ENCODE measurements around the gene SPAM1.

Gene SPAM1

GRCh38 chr7:123935436-123936381, 10.7 kb downstream of the SPAM1 start:
- Histone ChIP-seq H3K9ac (no peak overlapping the region), H3K9me3 (ENCODE audit: control insufficient read depth, low read length) (no peaks in the 10 kb centered on the region), H3K4me2 (ENCODE audit: low read length) (no peak overlapping the region), H3K79me2 (no peaks in the 10 kb centered on the region), H3K36me3 (ENCODE audit: control insufficient read depth, insufficient read depth, low read length) (no peaks in the 10 kb centered on the region), H2AFZ (no peak overlapping the region), H3K4me1 (no peaks in the 10 kb centered on the region), H3K4me3 (ENCODE audit: low read depth, low read length) (no peak overlapping the region), H3K27ac (no peak overlapping the region), H3K27me3 (ENCODE audit: control insufficient read depth, insufficient read depth, low read length) (no peaks in the 10 kb centered on the region)
- TF ChIP-seq, protein P1, sequence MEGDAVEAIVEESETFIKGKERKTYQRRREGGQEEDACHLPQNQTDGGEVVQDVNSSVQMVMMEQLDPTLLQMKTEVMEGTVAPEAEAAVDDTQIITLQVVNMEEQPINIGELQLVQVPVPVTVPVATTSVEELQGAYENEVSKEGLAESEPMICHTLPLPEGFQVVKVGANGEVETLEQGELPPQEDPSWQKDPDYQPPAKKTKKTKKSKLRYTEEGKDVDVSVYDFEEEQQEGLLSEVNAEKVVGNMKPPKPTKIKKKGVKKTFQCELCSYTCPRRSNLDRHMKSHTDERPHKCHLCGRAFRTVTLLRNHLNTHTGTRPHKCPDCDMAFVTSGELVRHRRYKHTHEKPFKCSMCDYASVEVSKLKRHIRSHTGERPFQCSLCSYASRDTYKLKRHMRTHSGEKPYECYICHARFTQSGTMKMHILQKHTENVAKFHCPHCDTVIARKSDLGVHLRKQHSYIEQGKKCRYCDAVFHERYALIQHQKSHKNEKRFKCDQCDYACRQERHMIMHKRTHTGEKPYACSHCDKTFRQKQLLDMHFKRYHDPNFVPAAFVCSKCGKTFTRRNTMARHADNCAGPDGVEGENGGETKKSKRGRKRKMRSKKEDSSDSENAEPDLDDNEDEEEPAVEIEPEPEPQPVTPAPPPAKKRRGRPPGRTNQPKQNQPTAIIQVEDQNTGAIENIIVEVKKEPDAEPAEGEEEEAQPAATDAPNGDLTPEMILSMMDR (IDR thresholded peaks at IDR 0.05), result no peak

GRCh38 chr7:123936388-123936787, 11.3 kb downstream of the SPAM1 start:
- no peak overlapping the region for H3K4me2 ChIP-seq (ENCODE audit: low read length)
- no peak overlapping the region for H3K9ac ChIP-seq
- TF ChIP-seq, protein P1 (IDR thresholded peaks at IDR 0.05), result no peak
- no peaks in the 10 kb centered on the region for H3K4me1 ChIP-seq
- H3K36me3 ChIP-seq (ENCODE audit: control insufficient read depth, insufficient read depth, low read length), result no peaks in the 10 kb centered on the region
- H3K27me3 ChIP-seq (ENCODE audit: control insufficient read depth, insufficient read depth, low read length), result no peaks in the 10 kb centered on the region
- no peaks in the 10 kb centered on the region for H3K9me3 ChIP-seq (ENCODE audit: control insufficient read depth, low read length)
- no peak overlapping the region for H3K27ac ChIP-seq
- H3K4me3 ChIP-seq (ENCODE audit: low read depth, low read length), result no peak overlapping the region
- no peak overlapping the region for H2AFZ ChIP-seq
- H3K79me2 ChIP-seq, result no peaks in the 10 kb centered on the region

DNA sequence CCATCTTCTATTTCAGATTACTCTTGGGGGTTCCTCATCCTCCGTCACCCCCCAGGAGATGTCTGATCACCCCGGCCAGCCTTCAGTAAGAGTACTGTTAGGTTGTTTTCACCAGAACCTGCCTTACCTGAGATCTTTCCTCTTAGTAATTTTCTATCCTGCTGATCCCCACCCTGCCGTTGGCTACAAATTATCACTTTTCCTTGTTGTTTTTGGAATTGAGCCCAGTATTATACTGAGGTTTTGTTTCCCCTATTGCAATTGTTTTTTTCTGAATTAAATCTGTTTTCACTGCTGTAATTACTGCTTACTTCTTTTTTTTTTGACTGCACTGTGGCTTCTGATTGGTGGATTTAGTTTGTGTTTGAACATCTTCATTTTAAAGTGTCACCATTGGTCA, 14.7 kb downstream of the SPAM1 start:
- H3K27ac ChIP-seq, result no peak overlapping the region
- H3K9me3 ChIP-seq (ENCODE audit: control insufficient read depth, low read length), result no peaks in the 10 kb centered on the region
- H3K4me1 ChIP-seq, result no peaks in the 10 kb centered on the region
- H2AFZ ChIP-seq, result no peak overlapping the region
- H3K27me3 ChIP-seq (ENCODE audit: control insufficient read depth, insufficient read depth, low read length), result no peaks in the 10 kb centered on the region
- H3K36me3 ChIP-seq (ENCODE audit: control insufficient read depth, insufficient read depth, low read length), result no peaks in the 10 kb centered on the region
- no peak overlapping the region for H3K4me3 ChIP-seq (ENCODE audit: low read depth, low read length)
- H3K9ac ChIP-seq, result no peak overlapping the region
- H3K4me2 ChIP-seq (ENCODE audit: low read length), result no peak overlapping the region
- no peaks in the 10 kb centered on the region for H3K79me2 ChIP-seq
- TF ChIP-seq, protein P1 (IDR thresholded peaks at IDR 0.05), result no peak

DNA sequence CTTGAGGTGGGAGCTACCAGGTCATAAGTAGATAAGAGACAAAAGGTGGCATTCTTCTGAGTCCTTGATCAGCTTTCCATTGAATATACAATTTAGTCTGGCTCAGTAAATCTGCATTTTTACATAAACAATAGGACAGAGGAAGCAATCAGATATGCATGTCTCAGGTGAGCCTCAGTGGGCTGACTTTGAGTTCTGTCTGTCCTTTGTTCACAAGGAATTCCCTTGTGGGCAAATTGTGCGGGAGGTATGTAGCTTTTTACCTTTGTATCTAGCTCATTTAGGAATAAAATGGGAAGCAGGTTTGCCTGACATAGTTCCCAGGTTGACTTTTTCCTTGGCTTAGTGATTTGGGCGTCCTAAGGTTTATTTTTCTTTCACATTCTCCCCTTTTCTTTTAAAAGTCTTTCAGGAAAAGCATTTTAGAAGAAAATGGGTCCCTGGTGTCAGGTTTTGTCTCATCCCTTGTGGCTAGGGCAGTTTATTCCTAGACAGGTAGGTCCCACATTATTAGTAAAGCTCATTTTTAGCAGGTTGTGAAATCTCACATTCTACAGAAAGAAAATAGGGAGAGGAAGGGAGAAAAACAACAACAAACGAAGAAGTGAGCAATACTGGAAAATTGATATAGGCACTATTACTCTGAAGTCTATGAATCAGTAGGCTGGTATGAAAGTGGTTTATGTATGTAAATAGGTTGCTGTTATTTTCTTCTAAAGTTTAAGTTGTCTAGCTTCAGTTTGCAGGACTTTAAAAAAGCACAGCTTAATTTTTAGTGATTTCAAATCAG, 16.5 kb downstream of the SPAM1 start:
- no peaks in the 10 kb centered on the region for H3K79me2 ChIP-seq
- H3K4me3 ChIP-seq (ENCODE audit: low read depth, low read length), result no peak overlapping the region
- H3K4me1 ChIP-seq, result no peaks in the 10 kb centered on the region
- H3K9me3 ChIP-seq (ENCODE audit: control insufficient read depth, low read length), result no peaks in the 10 kb centered on the region
- H3K27me3 ChIP-seq (ENCODE audit: control insufficient read depth, insufficient read depth, low read length), result no peaks in the 10 kb centered on the region
- H3K9ac ChIP-seq, result no peak overlapping the region
- TF ChIP-seq, protein P1 (IDR thresholded peaks at IDR 0.05), result no peak
- no peak overlapping the region for H2AFZ ChIP-seq
- no peak overlapping the region for H3K27ac ChIP-seq
- no peak overlapping the region for H3K4me2 ChIP-seq (ENCODE audit: low read length)
- no peaks in the 10 kb centered on the region for H3K36me3 ChIP-seq (ENCODE audit: control insufficient read depth, insufficient read depth, low read length)

Measured in parathyroid adenoma (tissue), 2 donors.